OCI-LY3 (cell line): ENCODE measurements around the gene KLHL13.
"Not testable (repeated sequence)": the region's sequence is repeated elsewhere in the genome, so short reads cannot be mapped to it uniquely, and the experiment has no call there.

Experiments
- H2AFZ ChIP-seq: fragments of 200-600, 300-600 bp; shearing (Covaris generic); 2 replicates; pipeline ENCODE4 v1.6.0; 2014; ENCODE audit warnings: antibody characterized with exemption, low read depth, low read length
- H3K27ac ChIP-seq: fragments of 200-600, 300-600 bp; sonication (generic); 2 replicates; pipeline ENCODE4 v1.5.1; 2014; ENCODE audit warnings: mild to moderate bottlenecking, low read length, moderate library complexity, mixed read lengths
- H3K27me3 ChIP-seq: fragments of 200-600, 300-600 bp; sonication (generic); 2 replicates; pipeline ENCODE4 v1.6.1; 2014; ENCODE audit warnings: low read depth, low read length, mixed read lengths
- H3K36me3 ChIP-seq: fragments of 200-600, 300-600 bp; sonication (generic); replicated peaks from 2 replicates; pipeline ENCODE3; 2014; ENCODE audit warnings: low read depth, low read length, mixed read lengths
- H3K4me1 ChIP-seq: fragments of 300-600, 200-600 bp; sonication (generic); 2 replicates; pipeline ENCODE4 v1.6.1; 2014; ENCODE audit warnings: low read length, mixed read lengths
- H3K4me2 ChIP-seq: fragments of 200-600, 300-600 bp; sonication (generic); 2 replicates; pipeline ENCODE4 v1.6.1; 2014; ENCODE audit warnings: low read length, mixed read lengths
- H3K4me3 ChIP-seq: fragments of 300-600, 200-600 bp; sonication (generic); 2 replicates; pipeline ENCODE4 v1.5.1; 2014; ENCODE audit warnings: antibody characterized with exemption, mild to moderate bottlenecking, low read length, moderate library complexity
- H3K79me2 ChIP-seq: fragments of 300-600, 200-600 bp; shearing (Covaris generic); 2 replicates; pipeline ENCODE4 v1.6.1; 2014; ENCODE audit warnings: mild to moderate bottlenecking, low read length, mixed read lengths
- H3K9ac ChIP-seq: fragments of 300-600, 200-600 bp; shearing (Covaris generic); 2 replicates; pipeline ENCODE4 v1.6.0; 2014; ENCODE audit warnings: mild to moderate bottlenecking, low read length, moderate library complexity
- H3K9me3 ChIP-seq: fragments of 200-600, 300-600 bp; shearing (Covaris generic); 2 replicates; pipeline ENCODE4 v1.6.1; 2014; ENCODE audit warnings: low read length, mixed read lengths; ENCODE audit not compliant: insufficient read depth
- H4K20me1 ChIP-seq: fragments of 200-600, 300-600 bp; sonication (generic); 2 replicates; pipeline ENCODE4 v1.6.1; 2016; ENCODE audit warnings: low read length, mixed read lengths; ENCODE audit not compliant: insufficient read depth
- EZH2phosphoT487 ChIP-seq: fragments of 200-600 bp; shearing (Covaris generic); IDR thresholded peaks from 2 replicates; pipeline ENCODE4 v1.6.1; 2018; ENCODE audit warnings: antibody characterized with exemption, mixed run types, low read depth
- TF ChIP-seq, protein P1 (sequence below): fragments of 200-600, 300-600 bp; sonication (generic); IDR thresholded peaks from 2 replicates; pipeline ENCODE4 v1.5.1; 2014; ENCODE audit warnings: antibody characterized with exemption, low read length, low read depth

KLHL13 gene

DNA sequence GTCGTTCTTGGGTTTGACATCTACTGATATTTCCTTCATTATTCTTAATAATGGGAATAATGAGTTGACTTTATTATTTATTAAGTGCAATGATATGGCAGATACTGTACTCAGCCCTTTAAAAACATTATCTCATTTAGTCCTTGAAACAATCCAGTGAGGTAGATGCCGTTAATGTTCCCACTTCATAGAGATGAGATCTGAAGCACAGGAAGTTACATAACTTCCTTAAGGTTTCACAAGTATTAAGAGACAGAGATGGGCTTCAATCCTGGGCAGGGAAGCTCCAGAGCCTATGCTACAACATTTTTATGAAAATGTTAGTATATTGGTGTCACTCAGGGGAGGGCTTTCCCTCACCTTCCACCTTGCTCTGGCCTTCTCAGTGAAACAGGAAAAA lies 9.7 kb upstream of the KLHL13 start:
- H3K9ac ChIP-seq: no peak overlapping the region
- no peaks in the 10 kb centered on the region for H3K9me3 ChIP-seq
- H4K20me1 ChIP-seq: no peaks in the 10 kb centered on the region
- no peaks in the 10 kb centered on the region for H3K36me3 ChIP-seq
- no peak overlapping the region for H3K4me3 ChIP-seq
- H3K4me2 ChIP-seq: no peak overlapping the region
- no peaks in the 10 kb centered on the region for H3K79me2 ChIP-seq
- no peaks in the 10 kb centered on the region for H3K27me3 ChIP-seq
- no peak for TF ChIP-seq EZH2phosphoT487
- TF ChIP-seq, protein P1, sequence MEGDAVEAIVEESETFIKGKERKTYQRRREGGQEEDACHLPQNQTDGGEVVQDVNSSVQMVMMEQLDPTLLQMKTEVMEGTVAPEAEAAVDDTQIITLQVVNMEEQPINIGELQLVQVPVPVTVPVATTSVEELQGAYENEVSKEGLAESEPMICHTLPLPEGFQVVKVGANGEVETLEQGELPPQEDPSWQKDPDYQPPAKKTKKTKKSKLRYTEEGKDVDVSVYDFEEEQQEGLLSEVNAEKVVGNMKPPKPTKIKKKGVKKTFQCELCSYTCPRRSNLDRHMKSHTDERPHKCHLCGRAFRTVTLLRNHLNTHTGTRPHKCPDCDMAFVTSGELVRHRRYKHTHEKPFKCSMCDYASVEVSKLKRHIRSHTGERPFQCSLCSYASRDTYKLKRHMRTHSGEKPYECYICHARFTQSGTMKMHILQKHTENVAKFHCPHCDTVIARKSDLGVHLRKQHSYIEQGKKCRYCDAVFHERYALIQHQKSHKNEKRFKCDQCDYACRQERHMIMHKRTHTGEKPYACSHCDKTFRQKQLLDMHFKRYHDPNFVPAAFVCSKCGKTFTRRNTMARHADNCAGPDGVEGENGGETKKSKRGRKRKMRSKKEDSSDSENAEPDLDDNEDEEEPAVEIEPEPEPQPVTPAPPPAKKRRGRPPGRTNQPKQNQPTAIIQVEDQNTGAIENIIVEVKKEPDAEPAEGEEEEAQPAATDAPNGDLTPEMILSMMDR: no peak
- no peaks in the 10 kb centered on the region for H3K4me1 ChIP-seq
- no peak overlapping the region for H3K27ac ChIP-seq
- no peak overlapping the region for H2AFZ ChIP-seq

DNA sequence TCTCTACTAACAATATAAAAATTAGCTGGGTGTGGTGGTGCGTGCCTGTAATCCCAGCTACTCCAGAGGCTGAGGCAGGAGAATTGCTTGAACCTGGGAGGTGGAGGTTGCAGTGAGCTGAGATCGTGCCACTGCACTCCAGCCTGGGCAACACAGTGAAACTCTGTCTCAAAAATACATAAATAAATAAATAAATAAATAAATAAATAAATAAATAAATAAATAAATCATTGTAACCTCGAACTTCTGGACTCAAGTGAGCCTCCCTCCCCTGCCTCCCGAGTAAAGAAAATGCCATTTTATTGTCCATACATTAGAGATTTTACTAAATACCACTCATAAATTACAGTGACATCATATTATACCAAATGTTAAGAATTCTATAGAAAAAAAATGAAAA lies 7.6 kb upstream of the KLHL13 start:
- not testable (repeated sequence) for H2AFZ ChIP-seq, H3K9me3 ChIP-seq, H3K9ac ChIP-seq, H3K4me1 ChIP-seq, H3K36me3 ChIP-seq, H3K4me2 ChIP-seq, H3K4me3 ChIP-seq, H3K27me3 ChIP-seq, H3K79me2 ChIP-seq, H3K27ac ChIP-seq, H4K20me1 ChIP-seq

DNA sequence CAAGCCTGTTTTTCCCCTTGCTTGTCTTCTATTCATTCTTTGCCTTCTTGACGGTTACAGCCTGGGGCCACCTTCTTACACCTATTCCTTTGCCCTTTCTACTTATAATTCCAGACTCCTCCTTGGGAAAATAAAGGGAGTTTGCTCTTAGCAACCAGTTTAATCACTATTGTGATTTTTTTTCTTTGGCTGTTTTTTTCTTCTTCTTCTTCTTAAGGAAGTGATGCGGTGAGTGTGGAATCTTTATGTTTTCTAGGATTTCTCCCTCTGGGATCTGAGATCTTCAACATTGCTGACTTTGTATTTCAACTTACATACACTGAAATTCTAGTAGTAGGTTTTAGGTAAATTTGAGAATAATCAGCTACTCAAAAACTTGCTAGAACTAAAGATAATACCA lies 1.1 kb upstream of the KLHL13 start:
- Histone ChIP-seq H4K20me1 (no peaks in the 10 kb centered on the region), H3K27me3 (no peaks in the 10 kb centered on the region), H2AFZ (peak overlapping the region; percentile 96; the same call in 1 of the 2 replicates), H3K4me1 (peaks cover 13% of the 10 kb centered on the region), H3K9ac (no peak overlapping the region; the same call in 1 of the 2 replicates), H3K4me3 (peak overlapping the region; percentile 97), H3K36me3 (no peaks in the 10 kb centered on the region), H3K9me3 (no peaks in the 10 kb centered on the region), H3K79me2 (no peaks in the 10 kb centered on the region), H3K27ac (no peak overlapping the region), H3K4me2 (peak overlapping the region; percentile 81)
- TF ChIP-seq, protein P1: no peak
- no peak for TF ChIP-seq EZH2phosphoT487

DNA sequence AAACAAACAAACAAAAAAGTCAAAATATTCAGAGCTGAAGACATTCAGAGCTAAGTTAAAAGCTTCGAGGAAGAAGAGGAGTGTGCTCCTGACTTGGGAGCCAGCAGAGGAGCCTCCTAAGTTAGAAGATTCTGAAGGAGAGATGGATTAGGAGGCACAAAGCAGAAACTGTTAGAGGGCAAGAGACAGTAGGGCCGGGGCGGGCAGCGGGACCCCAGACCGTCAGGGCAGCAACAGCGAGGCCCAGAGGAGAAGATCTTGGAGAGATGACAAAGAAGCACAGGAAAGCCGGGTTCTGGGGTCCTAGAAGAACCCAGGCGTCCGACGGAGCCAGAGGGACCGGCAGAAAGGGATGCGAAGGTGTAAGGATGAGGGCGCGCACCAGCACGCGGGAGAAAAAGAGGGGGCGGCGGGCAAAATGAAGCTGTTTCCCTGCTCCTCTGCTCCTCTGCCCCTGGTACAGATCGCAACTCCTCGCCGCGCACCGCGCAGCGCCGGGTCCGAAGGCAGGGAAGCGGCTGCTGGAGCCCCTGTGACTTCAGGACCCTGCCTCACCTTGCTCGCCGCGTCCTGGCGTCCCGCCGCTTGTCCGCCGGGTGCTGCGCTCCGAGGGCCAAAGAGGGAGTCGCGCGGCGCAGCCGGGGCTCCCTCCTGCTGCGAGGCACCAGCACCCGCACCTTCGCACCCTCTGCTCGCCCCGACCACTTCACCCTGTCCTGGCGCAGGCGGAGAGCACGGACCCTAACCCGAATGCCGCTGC lies 477 bp downstream of the KLHL13 start:
- Histone ChIP-seq H3K4me2 (peak overlapping the region; percentile 66), H3K9me3 (no peaks in the 10 kb centered on the region), H3K27ac (no peak overlapping the region), H3K36me3 (no peaks in the 10 kb centered on the region), H4K20me1 (no peaks in the 10 kb centered on the region), H3K79me2 (no peaks in the 10 kb centered on the region), H3K27me3 (no peaks in the 10 kb centered on the region), H3K9ac (peak overlapping the region; percentile 88), H3K4me1 (peaks cover 13% of the 10 kb centered on the region), H3K4me3 (peak overlapping the region; percentile 97), H2AFZ (peak overlapping the region; percentile 78)
- no peak for TF ChIP-seq EZH2phosphoT487
- TF ChIP-seq, protein P1: no peak
